LNCaP clone FGC (cell line): ENCODE results near the gene IL19.

ENCODE experiments used
- DNase-seq: peaks from one replicate; pipeline ENCODE4 v3.0.0-alpha.2; 2011; ENCODE audit warnings: low read depth
- H3K4me3 ChIP-seq: 2 replicates; pipeline ENCODE4 v1.5.1; 2011; ENCODE audit warnings: mild to moderate bottlenecking, low read depth, low read length, control low read depth
- CTCF ChIP-seq: IDR thresholded peaks from 2 replicates; pipeline ENCODE4 v1.5.1; 2012; ENCODE audit warnings: mild to moderate bottlenecking; ENCODE audit not compliant: control insufficient read depth, insufficient read depth; ENCODE audit errors: extremely low read depth

The IL19 gene

DNA sequence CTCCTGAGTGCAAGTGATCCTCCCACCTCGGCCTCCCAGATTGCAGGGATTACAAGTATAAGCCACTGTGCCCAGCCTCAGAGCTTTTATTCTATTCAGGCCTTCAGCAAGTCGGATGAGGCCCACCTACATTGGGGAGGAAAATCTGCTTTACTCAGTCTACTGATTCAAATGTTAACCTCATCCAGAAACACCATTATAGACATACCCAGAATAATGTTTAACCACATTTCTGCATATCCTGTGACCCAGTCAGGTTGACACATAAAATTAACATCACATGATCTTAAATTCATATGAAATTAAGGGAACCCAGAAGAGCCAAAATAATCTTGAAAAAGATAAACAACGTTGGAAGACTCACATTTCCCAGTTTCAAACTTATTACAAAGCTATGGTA, 109.7 kb downstream of the IL19 start:
- TF ChIP-seq CTCF, result no peak
- no peak for DNase-seq
- H3K4me3 ChIP-seq, result no peak overlapping the region

DNA sequence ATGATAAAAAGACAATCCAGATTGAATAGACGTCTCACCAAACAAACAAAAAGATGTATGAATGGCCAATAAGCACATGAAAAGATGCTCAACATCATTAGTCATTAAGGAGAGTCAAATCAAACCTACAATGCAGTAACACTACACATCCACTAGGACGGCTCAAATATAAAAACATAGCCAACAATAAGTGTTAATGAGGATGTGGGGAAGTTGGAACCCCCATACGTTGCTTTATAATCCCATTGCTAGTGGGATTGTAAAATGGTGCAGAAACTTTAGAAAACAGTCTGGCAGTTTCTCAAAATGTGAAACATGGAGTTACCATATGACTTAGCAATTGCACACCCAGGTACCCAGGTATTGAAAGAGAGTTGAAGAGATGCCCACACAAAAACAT, 112.0 kb downstream of the IL19 start:
- TF ChIP-seq CTCF, result no peak
- DNase-seq, result no peak
- H3K4me3 ChIP-seq, result no peak overlapping the region

GRCh38 chr1:206883160-206883559, 112.6 kb downstream of the IL19 start:
- H3K4me3 ChIP-seq, result no peak overlapping the region
- no peak for DNase-seq
- no peak for TF ChIP-seq CTCF

DNA sequence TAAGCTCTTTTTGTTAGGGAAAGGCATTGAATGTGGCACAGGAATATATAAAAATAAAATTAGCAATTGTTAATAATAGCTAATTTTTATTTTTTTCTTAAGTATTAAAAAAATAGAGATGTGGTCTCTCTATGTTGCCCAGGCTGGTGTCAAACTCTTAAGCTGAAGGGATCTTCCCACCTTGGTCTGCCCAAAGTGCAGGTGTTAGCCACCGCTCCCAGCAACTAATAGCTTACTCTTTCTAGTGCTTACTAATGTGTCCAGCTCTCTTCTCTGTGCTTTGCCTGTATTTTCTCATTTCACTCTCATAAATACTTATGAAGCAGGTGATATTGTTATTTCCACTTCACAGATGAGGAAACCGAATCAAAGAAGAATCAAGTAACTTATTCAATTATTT, 113.3 kb downstream of the IL19 start:
- no peak for DNase-seq
- TF ChIP-seq CTCF, result no peak
- no peak overlapping the region for H3K4me3 ChIP-seq

DNA sequence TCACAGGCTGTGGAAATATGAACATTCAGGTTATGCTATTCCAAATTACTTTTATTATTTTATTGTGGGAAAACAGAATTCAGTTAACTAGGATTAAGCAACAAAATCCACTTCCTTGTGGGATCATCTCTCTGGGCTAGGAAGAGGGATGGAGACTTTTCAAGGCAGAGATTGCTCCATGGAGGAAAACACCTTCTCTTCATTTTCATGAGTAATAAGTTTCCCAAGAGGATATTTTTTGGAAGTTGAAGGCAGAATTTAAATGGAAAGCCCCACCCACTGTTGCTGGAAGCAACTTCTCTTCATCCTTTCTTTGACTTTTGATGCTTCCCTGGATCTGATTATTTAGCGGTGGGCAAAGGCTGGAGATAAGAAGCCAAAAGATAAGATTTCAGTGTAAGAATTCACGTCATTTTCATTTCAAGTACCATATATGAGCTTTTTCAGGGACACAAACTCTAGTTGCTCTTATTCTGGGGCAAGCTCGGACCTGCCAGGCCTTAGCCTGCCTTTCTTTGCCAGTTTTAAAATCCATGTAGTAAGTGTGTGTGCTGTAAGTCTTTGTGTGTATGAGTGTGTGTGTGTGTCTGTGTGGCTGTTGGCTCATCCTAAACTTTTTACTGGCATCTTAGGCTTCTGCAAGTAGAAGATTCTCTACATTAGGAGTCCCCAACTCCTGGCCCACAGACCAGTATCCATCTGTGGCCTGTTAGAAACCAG, 114.9 kb downstream of the IL19 start:
- DNase-seq, result no peak
- TF ChIP-seq CTCF, result no peak
- no peak overlapping the region for H3K4me3 ChIP-seq

GRCh38 chr1:206886831-206887230, 116.3 kb downstream of the IL19 start:
- no peak overlapping the region for H3K4me3 ChIP-seq
- DNase-seq, result no peak
- no peak for TF ChIP-seq CTCF

DNA sequence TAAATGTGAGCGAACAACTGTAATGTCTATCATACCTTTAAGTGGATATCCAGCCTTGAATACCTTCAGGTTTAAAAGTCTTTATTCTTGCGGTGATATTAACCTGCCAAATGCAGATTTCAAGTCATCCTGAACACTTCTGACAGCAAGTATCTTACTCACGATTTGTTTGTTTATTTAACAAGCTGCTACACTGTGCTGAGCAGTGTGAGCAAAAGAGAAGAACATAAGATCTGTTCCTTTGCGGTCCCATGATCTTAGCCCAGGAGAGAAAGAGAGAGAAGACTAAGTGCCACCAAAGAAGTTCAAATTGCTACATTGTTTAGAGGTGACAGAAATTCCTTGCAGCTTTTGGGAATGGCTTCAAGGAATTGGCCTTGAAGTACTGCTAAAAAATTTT, 117.1 kb downstream of the IL19 start:
- no peak for TF ChIP-seq CTCF
- H3K4me3 ChIP-seq, result no peak overlapping the region
- no peak for DNase-seq
